DLD1 (cell line): ENCODE data around the gene CISTR.

Experiments used
- in situ Hi-C: cut with HindIII; loops from 2 replicates; pipeline ENCODE4 v1.10.0; 2017; ENCODE audit warnings: low sequenced_read_pairs

CISTR gene

DNA sequence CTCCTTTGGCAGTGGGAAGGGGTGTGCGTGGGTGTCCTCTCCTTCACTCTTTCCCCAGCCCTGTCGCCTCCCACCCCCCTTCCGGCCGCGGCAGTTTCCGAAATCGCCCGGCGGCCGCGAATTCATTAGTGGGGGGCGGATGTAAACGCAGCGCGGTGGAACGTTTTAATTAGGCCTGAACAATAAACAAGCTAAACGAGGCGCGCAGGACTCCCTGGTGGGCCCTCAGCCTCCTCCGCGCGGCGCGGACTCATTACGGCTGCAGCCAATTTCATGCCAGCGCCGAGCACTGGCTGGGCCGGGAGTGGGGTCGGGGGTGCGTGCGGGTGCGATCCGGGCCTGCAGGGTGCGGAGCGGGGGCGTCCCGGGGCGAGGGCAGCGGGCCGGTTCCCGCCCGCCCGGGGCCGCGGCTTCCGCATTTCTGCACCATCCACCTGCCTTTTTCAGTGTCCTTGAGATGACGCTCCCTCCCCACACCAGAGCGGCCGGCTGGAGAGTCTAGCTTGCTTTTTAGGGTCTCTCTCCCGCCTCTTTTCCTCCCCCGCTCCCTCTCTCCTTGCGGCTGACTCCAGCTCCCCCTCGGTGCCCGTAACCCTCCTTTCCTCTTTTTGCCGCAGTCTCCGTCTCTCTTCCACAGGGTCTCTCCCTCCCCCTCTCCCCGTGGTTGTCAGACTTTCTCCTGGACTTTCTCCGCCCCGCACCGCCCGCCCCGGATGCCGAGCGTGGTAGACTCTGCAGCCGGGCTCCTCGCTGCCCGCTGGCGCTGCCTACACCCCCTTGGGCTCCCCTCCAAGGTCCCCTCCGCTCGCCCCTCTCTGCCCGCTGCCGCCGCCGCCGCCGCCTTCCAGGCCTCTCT is at the start of gene CISTR:
Gene CISTR, minus strand, starts transcription at position 644 of the 856 bp plus-strand sequence.
- in situ Hi-C loops, result no loop called here

DNA sequence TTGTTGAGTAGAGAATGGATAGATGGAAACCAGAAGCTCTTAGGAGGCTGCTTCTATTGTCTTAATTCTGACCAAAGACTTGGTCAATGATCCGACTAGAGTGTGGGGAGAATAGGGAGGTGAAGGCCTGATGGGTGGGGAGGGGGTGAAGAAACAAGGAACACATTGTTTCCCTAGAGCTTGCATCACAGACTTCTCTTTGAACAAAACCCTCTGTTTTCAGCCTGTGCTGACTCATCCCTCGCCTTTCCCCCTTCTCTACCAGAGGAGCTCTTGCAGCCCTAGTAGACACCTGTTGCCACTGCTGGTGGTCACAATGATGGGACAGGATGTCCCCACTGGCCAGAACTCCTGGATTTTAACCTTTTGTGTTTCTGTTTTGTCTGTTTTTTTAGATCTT is 46.8 kb upstream of the CISTR start:
- in situ Hi-C loops, result loop anchor here (25.0 kb wide), 1 partner anchor 414 kb away; no protein-coding TSS in a partner anchor

DNA sequence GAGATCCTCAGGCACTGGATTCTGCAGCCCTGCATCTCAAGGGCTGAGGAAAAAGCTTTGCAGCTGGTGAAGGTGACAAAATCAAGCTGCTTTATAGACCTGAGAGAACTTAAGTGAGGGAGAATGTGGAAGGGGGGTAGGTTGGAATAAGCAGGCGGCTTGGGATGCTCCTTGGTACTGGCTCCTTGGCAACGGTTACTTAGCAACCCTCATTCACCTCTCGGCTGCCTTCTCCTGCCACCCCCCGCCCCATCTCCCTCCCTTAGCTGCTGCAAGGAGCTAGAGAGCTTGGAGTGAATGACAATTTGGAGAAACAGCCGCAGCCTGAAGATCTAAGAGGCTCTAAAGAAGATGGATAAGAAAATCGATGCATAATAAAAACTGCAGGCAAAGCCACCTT is 44.1 kb upstream of the CISTR start:
- in situ Hi-C loops, result loop anchor here (25.0 kb wide), 1 partner anchor 416 kb away; no protein-coding TSS in a partner anchor

DNA sequence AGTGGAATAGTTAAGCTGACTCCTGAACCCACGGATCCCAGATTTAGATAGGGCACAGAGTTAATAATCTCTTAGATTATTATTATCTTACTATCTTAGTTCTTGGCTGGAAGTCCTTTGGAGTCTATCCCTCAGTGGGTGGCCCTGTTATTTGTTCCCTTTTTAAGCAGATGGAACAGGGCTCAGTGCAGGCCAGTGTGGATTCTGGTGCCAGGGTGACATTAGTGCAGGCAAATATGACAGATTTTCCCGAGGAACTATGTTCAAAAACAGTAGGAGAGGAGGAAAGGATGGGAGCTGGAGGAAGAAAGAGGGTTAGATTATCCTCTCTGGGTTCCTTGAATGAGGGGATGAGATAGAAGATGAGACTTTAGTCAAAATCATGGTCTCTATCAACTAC is 41.4 kb upstream of the CISTR start:
- in situ Hi-C loops, result loop anchor here (25.0 kb wide), 1 partner anchor 419 kb away; no protein-coding TSS in a partner anchor

DNA sequence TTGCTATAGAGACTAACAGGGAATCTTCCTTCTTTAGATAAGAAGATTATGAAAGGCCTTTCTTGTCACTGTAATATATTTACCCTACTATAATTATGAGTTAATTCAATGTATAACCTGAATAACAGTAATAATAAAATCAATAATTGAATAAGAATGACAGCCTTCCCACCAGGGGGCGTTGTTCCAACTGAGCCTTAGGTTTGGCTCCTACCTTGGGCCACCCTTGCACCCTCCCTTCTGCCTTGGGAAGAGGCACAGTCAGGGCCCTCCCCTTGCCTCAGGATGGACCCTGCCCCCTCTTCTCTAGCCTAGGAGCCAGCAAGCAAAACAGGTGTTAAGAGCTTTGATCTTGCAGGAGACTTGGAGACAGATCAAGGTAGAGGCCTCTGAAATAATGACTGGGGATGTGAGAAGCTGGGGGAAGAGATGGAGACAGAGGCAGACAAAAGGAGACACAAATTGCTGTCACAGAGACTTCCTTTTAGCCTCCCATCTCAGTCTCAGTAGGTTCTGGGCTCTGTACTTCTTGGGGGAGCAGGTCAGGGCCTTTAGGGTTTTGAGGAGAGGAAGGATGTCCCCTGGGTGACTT is 40.1 kb upstream of the CISTR start:
- in situ Hi-C loops, result loop anchor here (25.0 kb wide), 1 partner anchor 420 kb away; no protein-coding TSS in a partner anchor

DNA sequence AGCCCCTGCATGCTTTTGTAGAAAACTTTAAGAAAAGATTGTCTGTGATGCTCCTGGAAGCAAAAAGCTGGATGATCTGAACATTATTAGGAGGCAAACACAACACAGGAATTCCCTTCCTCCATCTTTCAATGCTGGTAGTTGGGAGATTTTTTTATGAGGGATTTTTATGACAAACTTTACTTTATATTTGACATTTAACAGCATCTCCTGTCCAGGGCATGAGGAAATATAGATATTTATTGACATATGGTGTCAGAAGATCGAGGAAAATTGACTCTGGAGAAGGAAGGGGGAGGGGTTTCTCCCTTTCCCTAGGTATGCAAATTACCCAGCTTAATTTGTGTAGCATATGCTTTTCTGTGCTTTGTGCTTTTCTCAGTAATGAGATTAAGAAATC is 37.8 kb upstream of the CISTR start:
- in situ Hi-C loops, result loop anchor here (25.0 kb wide), 1 partner anchor 423 kb away; no protein-coding TSS in a partner anchor

DNA sequence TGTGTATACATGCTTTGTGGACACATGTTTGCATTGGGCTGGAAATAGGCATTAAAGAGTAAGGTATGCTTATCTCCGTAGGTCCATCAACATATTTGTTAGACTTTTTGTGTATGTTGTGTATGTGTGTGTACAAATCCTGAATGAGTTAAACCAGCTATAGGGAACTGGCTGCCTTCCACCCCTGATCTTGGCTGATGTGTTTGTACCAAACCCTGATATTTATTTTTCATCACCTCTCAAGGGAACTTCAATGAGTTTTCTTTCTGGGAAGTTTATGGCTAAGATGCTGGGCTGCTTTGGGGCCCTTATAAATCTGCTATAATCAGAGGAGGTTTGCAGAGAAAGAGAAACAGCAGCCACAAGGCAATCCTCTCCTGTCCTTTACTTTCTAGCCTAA is 37.1 kb upstream of the CISTR start:
- in situ Hi-C loops, result loop anchor here (25.0 kb wide), 1 partner anchor 423 kb away; no protein-coding TSS in a partner anchor

DNA sequence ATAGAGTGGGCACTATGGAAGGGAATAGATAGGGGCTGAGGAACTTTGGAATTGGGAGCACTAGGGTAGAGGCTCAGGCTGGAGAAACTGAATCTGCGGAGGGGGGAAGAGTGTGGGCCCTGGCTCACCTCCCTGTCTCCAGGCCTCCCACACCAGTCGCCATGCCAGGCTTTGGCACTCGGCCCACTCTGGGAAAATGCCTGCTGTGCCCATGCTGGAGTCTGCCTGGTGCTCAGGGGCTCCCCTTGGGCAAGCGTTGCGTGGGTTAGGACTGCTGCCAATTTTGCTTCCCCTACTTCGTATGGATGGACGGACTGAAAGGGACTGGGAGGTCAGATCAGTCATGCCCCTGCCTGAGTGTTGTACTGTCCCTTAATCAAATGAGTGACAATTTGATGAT is 34.6 kb upstream of the CISTR start:
- in situ Hi-C loops, result loop anchor here (25.0 kb wide), 1 partner anchor 426 kb away; no protein-coding TSS in a partner anchor

DNA sequence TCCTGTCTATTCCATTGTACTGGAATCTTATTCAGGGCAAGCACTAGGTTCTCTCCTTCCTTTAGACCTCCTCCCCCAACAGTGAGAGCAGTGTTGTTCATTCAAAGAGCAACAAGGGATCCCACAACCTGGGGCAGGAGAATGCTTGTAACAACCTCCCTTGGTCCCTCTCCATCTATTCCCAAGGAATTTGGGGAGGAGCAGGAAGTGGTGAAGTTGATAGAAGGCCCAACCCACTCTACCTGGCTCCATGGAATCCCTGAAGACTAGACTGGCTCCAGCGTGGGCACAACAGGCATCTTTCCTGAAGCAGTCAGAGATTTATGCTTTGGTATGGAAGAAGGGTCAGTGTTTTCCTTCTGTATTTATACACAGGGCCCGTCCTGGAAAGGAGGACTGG is 33.4 kb upstream of the CISTR start:
- in situ Hi-C loops, result loop anchor here (25.0 kb wide), 1 partner anchor 427 kb away; no protein-coding TSS in a partner anchor

DNA sequence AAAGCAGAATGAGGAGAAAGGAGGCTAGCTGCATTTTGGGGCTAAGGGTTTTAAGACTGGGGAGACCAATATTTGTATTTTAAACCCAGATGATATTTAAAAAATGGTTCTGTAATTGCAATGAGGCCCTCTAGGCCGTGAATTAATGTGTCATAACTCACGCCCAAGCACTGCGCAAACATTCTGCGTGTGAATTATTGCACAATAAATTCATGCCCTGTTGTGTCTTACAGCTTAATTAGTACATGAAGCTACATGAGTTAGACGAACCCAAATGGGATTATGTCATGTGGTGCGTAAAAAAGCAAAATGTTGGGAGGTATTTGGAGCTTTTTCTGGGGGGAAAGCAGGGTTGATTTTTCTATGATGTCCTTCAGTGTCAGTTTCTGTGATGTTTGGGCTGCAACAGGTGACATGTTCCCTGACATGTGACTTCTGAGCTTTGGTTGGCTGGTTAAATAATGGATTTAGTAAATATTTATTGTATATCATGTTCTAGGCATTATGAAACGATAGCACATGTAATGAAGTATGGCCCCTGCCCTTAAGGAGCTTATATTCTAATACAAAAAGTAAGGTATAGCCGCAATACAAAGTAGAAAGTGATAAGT is 30.4 kb upstream of the CISTR start:
- in situ Hi-C loops, result loop anchor here (25.0 kb wide), 1 partner anchor 430 kb away; no protein-coding TSS in a partner anchor

DNA sequence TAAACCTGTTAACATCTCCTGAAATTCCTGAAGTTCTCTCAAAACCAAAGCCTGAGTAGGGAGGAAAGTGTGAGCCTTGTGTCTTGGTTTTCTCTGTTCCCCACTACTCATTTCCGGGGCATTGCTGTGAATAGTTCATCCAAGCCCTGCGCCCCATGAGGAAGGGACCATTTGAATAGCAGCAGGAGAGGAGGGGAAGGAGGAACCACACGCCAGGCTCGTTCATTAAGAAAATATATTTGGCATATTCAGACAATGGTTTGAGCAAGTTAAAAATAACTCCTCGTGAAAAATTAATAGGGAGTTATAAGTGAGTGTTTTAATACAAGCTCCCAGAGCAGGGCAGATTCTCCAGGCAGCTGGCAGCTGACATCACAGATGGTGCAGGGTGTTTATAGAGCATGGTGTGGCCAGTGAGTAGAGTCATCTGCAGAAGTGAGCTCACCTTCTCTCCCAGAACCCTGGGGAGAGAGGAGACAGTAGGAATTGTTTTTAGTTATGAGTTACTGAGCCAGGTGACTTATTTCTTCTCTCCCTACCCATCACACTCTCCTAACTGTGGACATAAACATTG is 29.5 kb upstream of the CISTR start:
- in situ Hi-C loops, result loop anchor here (25.0 kb wide), 1 partner anchor 431 kb away; no protein-coding TSS in a partner anchor

DNA sequence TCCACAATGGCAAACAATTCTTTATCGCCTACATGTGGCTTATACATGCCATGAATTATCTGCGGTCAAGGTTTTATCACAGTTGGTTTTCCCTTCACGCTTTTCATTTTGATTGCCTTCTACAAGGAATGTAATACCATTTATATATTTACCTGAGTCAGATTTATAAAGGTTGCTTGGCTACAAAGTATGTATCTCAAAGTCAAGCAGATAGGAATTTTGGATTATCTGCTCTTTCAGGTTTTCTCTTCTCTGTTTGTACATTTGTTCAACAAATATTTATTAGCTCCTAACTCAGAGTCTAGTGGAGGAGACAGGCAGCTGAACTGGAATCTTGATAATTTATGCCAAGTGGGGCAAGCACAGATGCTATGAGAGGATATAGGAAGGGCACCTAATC is 28.5 kb upstream of the CISTR start:
- in situ Hi-C loops, result loop anchor here (25.0 kb wide), 1 partner anchor 432 kb away; no protein-coding TSS in a partner anchor

DNA sequence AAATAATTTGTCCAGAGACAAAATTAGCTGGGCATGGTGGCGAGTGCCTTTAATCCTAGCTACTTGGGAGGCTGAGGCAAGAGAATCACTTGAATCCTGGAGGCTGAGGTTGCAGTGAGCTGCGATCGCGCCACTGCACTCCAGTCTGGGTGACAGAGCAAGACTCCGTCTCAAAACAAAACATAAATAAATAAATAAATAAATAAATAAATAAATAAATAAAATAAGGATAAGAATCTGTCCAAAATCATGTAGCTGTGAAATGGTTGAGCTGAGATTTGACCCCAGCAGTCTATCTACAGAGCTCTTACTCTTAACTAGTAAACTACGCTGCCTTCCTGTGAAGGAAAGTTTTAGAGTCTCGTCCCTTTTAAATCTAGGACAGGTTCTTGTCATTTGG is 27.9 kb upstream of the CISTR start:
- in situ Hi-C loops, result loop anchor here (25.0 kb wide), 1 partner anchor 433 kb away; no protein-coding TSS in a partner anchor

DNA sequence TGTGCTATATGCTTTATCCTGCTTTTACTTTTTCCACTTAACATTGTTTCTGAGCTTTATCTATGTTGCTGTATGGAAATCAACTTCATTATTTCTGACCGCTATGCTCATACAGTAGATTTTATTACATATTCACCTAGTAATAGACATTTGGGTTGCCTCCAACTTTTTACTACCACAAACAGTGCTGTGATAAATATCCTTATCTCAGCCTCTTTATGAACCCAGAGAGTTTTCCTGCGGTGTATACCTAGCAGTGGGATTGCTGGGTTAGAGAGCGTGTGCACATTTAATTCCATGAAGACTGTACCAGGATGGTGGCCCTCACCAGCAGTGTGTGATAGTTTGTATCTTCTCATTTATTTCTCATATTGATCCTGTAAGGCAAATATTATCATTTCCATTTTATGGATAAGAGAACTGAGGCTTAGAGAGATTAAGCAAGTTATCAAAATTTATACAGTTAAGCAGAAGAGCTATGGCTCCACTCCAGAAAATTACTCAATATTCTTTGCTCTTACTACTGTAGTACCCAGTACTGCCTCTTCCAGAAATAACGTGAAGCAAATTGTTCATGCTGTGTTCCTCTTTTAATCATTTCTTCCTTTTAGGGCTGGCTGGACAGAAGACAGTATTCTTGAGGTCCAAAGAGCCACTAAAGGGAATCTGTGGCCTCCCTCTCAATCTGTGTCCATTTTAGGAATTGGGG is 26.3 kb upstream of the CISTR start:
- in situ Hi-C loops, result loop anchor here (25.0 kb wide), 1 partner anchor 434 kb away; no protein-coding TSS in a partner anchor

DNA sequence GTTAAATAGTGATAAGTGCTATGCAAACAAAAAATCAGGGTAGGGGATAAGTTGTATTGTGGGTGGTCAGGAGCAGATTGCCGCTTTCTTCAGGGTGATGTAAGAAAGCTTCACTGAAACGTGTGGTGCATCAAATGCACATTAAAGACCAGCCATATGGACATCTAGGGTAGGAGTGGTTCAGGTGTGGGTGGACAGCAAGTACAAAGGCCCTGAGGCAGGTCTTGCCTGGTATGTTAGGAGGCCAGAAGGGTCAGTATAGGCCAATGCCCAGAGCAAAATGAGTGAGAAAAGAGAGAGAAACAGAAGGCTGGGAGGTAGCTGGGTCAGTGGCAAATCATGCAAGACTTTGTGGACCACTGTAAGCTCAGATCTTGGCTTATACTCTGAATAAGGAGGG is 25.6 kb upstream of the CISTR start:
- in situ Hi-C loops, result loop anchor here (25.0 kb wide), 1 partner anchor 435 kb away; no protein-coding TSS in a partner anchor

DNA sequence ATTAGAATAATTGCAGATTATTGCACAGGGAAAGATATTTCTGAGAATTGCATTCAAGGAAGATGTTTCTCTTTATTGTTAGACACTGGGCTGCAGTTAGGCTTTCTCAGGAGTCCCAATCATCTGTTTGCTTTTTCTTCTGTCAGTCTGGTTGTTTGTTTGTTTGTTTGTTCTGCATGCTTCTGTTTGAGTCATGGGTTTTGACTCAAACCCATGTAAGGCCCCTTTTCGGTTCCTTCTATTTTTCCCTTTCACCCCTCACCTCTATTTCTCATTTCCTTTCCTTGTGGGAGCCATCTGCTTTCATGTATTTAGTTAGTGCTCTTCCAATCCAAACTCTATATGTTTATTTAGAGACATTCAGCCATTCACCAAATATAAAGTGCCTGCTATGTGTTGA is 25.1 kb upstream of the CISTR start:
- in situ Hi-C loops, result loop anchor here (25.0 kb wide), 1 partner anchor 435 kb away; no protein-coding TSS in a partner anchor

DNA sequence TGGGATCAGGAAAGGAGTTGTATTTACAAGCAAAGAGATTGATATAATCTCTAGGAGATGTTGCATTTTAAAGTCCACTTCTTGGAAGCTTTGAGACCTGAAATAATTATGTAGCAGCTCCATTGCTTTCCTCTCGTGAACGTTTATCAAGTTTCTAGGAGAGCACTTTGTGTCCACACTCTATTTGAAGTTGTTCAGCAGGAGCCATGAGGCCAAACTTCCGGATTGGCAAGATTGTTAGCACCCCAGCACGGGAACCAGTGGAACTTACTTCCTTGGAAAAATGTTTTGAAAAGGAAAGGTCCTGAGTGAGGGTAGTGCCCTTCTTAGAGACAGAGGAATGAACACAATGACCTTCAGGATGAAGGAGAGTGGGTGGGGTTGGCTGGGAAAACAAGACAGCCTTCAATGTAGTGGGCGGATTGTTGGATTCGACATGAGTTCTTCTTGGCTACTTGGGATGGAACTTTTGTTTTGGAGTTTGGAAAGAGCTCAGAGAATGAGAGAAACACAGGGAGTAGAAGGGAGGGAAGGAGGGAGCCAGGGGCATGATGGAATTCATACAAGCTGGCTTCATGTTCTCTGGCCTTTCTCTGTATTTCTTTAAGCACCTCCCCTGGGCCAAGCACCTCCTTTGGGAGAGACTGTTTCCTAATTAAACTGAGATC is 23.8 kb upstream of the CISTR start:
- in situ Hi-C loops, result loop anchor here (25.0 kb wide), 1 partner anchor 437 kb away; no protein-coding TSS in a partner anchor

DNA sequence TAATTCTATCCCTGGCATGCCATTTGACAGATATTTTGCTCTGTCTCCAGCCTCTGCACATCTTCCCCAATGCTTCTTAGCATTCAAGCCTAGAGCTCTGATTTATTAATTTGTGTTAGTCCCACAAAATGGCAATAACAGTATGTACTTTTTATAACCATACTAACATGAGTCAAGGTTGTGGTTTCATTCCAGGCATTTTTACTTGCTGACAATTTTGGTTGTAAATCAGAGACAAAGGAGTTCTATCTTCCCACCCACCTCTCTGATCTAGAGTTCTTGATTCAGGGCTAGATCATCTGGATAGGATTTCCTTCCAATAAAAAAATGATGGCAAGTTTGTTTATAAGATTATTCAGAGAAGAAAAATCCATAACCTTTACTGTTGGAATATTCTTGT is 18.5 kb upstream of the CISTR start:
- in situ Hi-C loops, result no loop called here

DNA sequence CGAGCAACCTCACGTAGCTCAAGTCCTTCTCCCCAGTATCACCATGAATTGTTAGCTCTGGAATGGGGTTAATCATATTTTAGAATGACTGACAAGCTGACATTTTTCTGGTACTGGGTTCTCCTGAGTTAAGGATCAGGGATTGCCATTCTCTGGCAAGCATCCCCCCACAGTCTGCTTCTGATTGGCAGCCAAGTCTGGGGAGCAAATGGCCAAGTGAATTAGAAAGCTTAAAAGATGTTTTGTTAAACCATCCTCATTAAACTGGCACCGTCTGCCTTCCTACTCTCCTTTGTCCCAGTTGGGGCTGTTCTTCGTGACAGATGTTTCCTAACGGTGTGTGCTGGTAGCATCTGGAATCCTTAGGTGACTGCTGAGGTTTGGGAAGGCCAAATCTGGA is 17.2 kb upstream of the CISTR start:
- in situ Hi-C loops, result no loop called here
